Measurements from ENCODE around the gene CALN1.

The CALN1 gene

DNA sequence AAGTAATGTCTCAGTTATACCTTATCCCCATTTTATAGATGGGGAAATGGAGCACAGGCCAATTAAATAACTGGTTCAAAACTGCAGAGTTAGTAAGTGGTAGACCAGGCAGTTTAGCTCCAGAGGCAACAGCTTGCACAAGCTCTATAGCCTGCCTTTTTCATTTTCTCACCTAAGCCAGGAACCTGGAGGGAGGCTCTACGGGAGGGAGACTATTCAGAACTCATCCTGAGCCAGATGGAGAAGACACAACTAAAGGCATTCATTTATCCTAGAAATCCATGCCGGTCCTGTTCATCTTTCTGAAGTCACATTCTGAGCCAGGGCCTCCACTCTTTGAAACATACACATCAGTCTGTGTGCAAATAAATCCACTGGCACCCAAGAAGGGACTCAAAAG, 103.2 kb downstream of the CALN1 start:
- no peaks in the 10 kb centered on the region for H3K27me3 ChIP-seq (ENCODE audit: insufficient read depth, insufficient read length)
- H3K36me3 ChIP-seq (ENCODE audit: insufficient read depth, insufficient read length, low read length), result no peaks in the 10 kb centered on the region
- H3K4me1 ChIP-seq (ENCODE audit: insufficient read depth, insufficient read length), result peaks cover 3% of the 10 kb centered on the region
- H3K9me3 ChIP-seq (ENCODE audit: insufficient read depth, low read length), result no peaks in the 10 kb centered on the region
- DNase-seq (ENCODE audit: low read depth, low spot score), result no peak
- H3K9ac ChIP-seq (ENCODE audit: insufficient read length, low read depth), result no peak overlapping the region
- no peak overlapping the region for H3K4me3 ChIP-seq (ENCODE audit: insufficient read length, low read depth)
- TF ChIP-seq SUZ12 (IDR thresholded peaks at IDR 0.05; ENCODE audit: extremely low read depth, insufficient read depth, insufficient read length) (no peak), ZNF274 (IDR thresholded peaks at IDR 0.05; ENCODE audit: low read depth, low read length) (no peak), YY1 (IDR thresholded peaks at IDR 0.05; ENCODE audit: insufficient read depth, insufficient read length) (no peak)

DNA sequence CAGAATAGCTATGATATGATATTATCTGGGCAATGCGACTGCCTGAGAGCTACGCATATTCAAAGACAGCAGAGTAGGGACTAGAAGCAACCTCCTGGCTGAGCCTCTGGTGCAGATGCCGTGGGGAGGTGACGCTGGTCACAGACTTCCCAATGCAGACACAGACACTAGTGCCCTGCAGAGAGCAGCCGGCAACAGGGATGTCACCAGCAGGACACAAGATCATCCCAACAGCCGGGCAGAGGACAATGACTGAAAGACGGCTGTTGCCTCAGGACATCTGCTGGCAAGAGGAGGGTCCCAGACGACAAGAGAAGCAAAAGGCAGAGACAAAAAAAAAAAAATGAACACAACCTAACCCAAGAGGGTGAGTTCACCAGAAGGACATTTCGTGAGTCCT, 104.6 kb downstream of the CALN1 start:
- TF ChIP-seq ZNF274 (IDR thresholded peaks at IDR 0.05; ENCODE audit: low read depth, low read length), result no peak
- no peak for TF ChIP-seq SUZ12 (IDR thresholded peaks at IDR 0.05; ENCODE audit: extremely low read depth, insufficient read depth, insufficient read length)
- no peak for TF ChIP-seq YY1 (IDR thresholded peaks at IDR 0.05; ENCODE audit: insufficient read depth, insufficient read length)
- Histone ChIP-seq H3K36me3 (ENCODE audit: insufficient read depth, insufficient read length, low read length) (no peaks in the 10 kb centered on the region), H3K4me1 (ENCODE audit: insufficient read depth, insufficient read length) (peaks cover 3% of the 10 kb centered on the region), H3K27me3 (ENCODE audit: insufficient read depth, insufficient read length) (no peaks in the 10 kb centered on the region), H3K9me3 (ENCODE audit: insufficient read depth, low read length) (no peaks in the 10 kb centered on the region), H3K4me3 (ENCODE audit: insufficient read length, low read depth) (no peak overlapping the region), H3K9ac (ENCODE audit: insufficient read length, low read depth) (no peak overlapping the region)
- DNase-seq (ENCODE audit: low read depth, low spot score), result no peak

DNA sequence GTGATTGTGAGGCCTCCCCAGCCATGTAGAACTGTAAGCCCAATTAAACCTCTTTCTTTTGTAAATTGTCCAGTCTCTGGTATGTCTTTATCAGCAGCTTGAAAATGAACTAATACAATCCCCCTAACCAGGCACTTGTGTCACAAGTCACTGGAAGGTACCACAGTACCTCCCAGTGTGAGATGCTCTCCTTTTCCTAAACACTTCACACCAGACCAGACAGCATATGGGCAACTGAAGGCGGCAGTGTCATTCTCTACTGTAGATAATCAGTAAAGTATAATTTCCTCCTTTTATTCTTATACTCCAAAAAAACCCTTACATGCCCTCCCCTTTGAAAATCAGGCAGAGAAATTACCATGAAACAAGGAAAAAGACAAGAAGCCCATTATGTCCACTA, 113.2 kb downstream of the CALN1 start:
- DNase-seq (ENCODE audit: low read depth, low spot score), result no peak
- H3K9ac ChIP-seq (ENCODE audit: insufficient read length, low read depth), result no peak overlapping the region
- no peaks in the 10 kb centered on the region for H3K27me3 ChIP-seq (ENCODE audit: insufficient read depth, insufficient read length)
- H3K36me3 ChIP-seq (ENCODE audit: insufficient read depth, insufficient read length, low read length), result no peaks in the 10 kb centered on the region
- no peaks in the 10 kb centered on the region for H3K9me3 ChIP-seq (ENCODE audit: insufficient read depth, low read length)
- no peak overlapping the region for H3K4me3 ChIP-seq (ENCODE audit: insufficient read length, low read depth)
- no peaks in the 10 kb centered on the region for H3K4me1 ChIP-seq (ENCODE audit: insufficient read depth, insufficient read length)
- TF ChIP-seq YY1 (IDR thresholded peaks at IDR 0.05; ENCODE audit: insufficient read depth, insufficient read length) (no peak), SUZ12 (IDR thresholded peaks at IDR 0.05; ENCODE audit: extremely low read depth, insufficient read depth, insufficient read length) (no peak), ZNF274 (IDR thresholded peaks at IDR 0.05; ENCODE audit: low read depth, low read length) (no peak)

DNA sequence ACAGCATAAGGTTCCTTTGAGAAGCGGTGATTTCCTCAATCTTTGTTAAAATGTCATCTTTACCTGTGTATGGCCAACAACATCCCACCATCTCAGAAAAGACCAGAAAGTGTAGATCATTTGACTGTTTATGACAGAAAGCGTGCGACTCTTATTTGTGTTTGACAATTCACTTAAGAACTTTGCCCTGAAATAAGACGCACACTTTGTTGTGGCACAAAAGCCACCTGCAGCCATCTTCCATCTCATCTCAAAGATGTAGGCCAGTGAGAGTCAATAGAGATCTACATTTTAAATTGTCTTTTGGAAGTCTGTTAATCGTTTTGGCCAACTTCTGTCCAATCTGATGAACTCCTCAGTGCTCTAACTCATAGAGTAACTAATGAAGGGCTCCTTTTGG, 114.0 kb downstream of the CALN1 start:
- Histone ChIP-seq H3K4me3 (ENCODE audit: insufficient read length, low read depth) (no peak overlapping the region), H3K9ac (ENCODE audit: insufficient read length, low read depth) (no peak overlapping the region), H3K27me3 (ENCODE audit: insufficient read depth, insufficient read length) (no peaks in the 10 kb centered on the region), H3K4me1 (ENCODE audit: insufficient read depth, insufficient read length) (no peaks in the 10 kb centered on the region), H3K36me3 (ENCODE audit: insufficient read depth, insufficient read length, low read length) (no peaks in the 10 kb centered on the region), H3K9me3 (ENCODE audit: insufficient read depth, low read length) (no peaks in the 10 kb centered on the region)
- TF ChIP-seq YY1 (IDR thresholded peaks at IDR 0.05; ENCODE audit: insufficient read depth, insufficient read length) (no peak), SUZ12 (IDR thresholded peaks at IDR 0.05; ENCODE audit: extremely low read depth, insufficient read depth, insufficient read length) (no peak), ZNF274 (IDR thresholded peaks at IDR 0.05; ENCODE audit: low read depth, low read length) (no peak)
- no peak for DNase-seq (ENCODE audit: low read depth, low spot score)

DNA sequence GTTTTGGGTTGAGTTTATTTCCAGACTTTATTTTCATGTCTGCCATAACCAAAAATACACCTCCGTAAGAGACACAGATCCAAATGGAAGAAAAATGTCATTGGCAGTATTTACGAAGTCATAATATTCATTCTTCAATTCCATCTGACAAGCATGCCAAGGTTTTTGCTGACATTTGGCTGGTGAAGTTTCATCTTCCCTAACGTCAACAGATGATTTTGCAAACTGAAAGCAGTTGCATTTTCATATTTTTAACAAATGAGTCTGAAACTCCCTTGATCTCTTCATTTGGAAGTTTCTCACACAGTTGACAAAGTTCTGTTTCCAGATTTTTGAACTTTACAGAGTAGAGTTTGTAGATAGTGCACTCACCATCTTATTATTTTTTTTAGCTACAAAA, 114.5 kb downstream of the CALN1 start:
- H3K9me3 ChIP-seq (ENCODE audit: insufficient read depth, low read length), result no peaks in the 10 kb centered on the region
- DNase-seq (ENCODE audit: low read depth, low spot score), result no peak
- H3K4me1 ChIP-seq (ENCODE audit: insufficient read depth, insufficient read length), result no peaks in the 10 kb centered on the region
- H3K4me3 ChIP-seq (ENCODE audit: insufficient read length, low read depth), result no peak overlapping the region
- H3K9ac ChIP-seq (ENCODE audit: insufficient read length, low read depth), result no peak overlapping the region
- TF ChIP-seq YY1 (IDR thresholded peaks at IDR 0.05; ENCODE audit: insufficient read depth, insufficient read length) (no peak), ZNF274 (IDR thresholded peaks at IDR 0.05; ENCODE audit: low read depth, low read length) (no peak), SUZ12 (IDR thresholded peaks at IDR 0.05; ENCODE audit: extremely low read depth, insufficient read depth, insufficient read length) (no peak)
- H3K36me3 ChIP-seq (ENCODE audit: insufficient read depth, insufficient read length, low read length), result no peaks in the 10 kb centered on the region
- no peaks in the 10 kb centered on the region for H3K27me3 ChIP-seq (ENCODE audit: insufficient read depth, insufficient read length)

DNA sequence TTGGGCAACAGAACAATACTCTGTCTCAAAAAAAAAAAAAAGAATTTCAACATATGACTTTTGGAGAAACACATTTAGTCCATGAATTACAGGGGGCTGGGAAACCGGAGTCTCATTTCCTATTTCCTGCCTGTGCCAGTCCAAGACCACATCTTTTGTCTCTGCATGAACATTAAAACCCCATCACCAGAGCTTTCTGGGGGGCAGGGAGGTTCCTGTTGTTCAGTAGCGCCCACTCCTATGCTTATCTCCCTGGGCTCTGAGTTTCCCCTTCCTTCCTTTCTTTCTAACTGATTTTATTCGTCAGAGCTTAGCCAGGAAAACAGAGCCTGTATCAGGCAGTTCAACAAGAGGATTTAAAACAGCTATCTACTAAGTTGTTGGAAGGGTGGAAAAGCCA, 119.3 kb downstream of the CALN1 start:
- Histone ChIP-seq H3K9ac (ENCODE audit: insufficient read length, low read depth) (no peak overlapping the region), H3K27me3 (ENCODE audit: insufficient read depth, insufficient read length) (no peaks in the 10 kb centered on the region), H3K9me3 (ENCODE audit: insufficient read depth, low read length) (no peaks in the 10 kb centered on the region), H3K36me3 (ENCODE audit: insufficient read depth, insufficient read length, low read length) (no peaks in the 10 kb centered on the region), H3K4me3 (ENCODE audit: insufficient read length, low read depth) (no peak overlapping the region), H3K4me1 (ENCODE audit: insufficient read depth, insufficient read length) (no peaks in the 10 kb centered on the region)
- TF ChIP-seq ZNF274 (IDR thresholded peaks at IDR 0.05; ENCODE audit: low read depth, low read length) (no peak), SUZ12 (IDR thresholded peaks at IDR 0.05; ENCODE audit: extremely low read depth, insufficient read depth, insufficient read length) (no peak)
- no peak for DNase-seq (ENCODE audit: low read depth, low spot score)

DNA sequence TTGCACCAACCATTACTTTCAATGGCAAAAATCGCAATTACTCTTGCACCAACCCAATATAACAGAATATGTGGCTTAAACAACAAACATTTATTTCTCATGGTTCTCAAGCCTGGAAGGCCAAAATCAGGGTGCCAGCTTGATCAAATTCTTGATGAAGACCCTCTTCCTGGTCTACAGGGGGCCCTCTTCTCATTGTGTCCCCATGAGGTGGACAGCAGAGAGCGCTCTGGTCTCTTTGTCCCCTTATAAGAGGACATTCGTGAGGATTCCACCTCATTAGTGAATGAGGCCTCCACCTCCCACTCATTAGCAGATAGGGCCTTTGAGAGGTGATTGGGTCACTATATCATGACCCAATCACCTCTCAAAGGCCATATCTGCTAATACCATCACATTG, 120.0 kb downstream of the CALN1 start:
- Histone ChIP-seq H3K9ac (ENCODE audit: insufficient read length, low read depth) (no peak overlapping the region), H3K9me3 (ENCODE audit: insufficient read depth, low read length) (no peaks in the 10 kb centered on the region), H3K27me3 (ENCODE audit: insufficient read depth, insufficient read length) (no peaks in the 10 kb centered on the region), H3K4me1 (ENCODE audit: insufficient read depth, insufficient read length) (no peaks in the 10 kb centered on the region), H3K4me3 (ENCODE audit: insufficient read length, low read depth) (no peak overlapping the region), H3K36me3 (ENCODE audit: insufficient read depth, insufficient read length, low read length) (no peaks in the 10 kb centered on the region)
- no peak for TF ChIP-seq YY1 (IDR thresholded peaks at IDR 0.05; ENCODE audit: insufficient read depth, insufficient read length)
- no peak for TF ChIP-seq SUZ12 (IDR thresholded peaks at IDR 0.05; ENCODE audit: extremely low read depth, insufficient read depth, insufficient read length)
- no peak for TF ChIP-seq ZNF274 (IDR thresholded peaks at IDR 0.05; ENCODE audit: low read depth, low read length)
- no peak for DNase-seq (ENCODE audit: low read depth, low spot score)

DNA sequence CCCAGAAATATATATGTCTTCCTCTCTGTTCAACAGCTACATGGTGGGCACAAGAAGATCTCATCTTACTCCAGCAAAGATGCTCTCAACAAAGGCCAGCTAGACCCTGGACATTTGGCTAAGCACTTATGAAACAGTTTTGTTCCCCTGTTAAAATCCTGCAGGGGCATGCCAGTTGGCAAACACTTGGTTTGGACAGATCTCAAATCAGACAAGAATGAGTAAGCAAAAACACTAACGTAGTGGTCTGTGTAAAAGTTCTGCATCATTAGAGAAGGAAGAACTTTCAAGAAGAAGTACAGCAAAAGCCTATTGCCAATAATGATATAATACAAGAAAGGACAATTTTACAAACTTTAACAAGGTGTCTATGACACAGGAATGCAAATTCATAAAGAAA, 125.6 kb downstream of the CALN1 start:
- Histone ChIP-seq H3K9ac (ENCODE audit: insufficient read length, low read depth) (no peak overlapping the region), H3K36me3 (ENCODE audit: insufficient read depth, insufficient read length, low read length) (no peaks in the 10 kb centered on the region), H3K4me1 (ENCODE audit: insufficient read depth, insufficient read length) (no peaks in the 10 kb centered on the region), H3K27me3 (ENCODE audit: insufficient read depth, insufficient read length) (no peaks in the 10 kb centered on the region), H3K9me3 (ENCODE audit: insufficient read depth, low read length) (no peaks in the 10 kb centered on the region), H3K4me3 (ENCODE audit: insufficient read length, low read depth) (no peak overlapping the region)
- no peak for DNase-seq (ENCODE audit: low read depth, low spot score)
- no peak for TF ChIP-seq SUZ12 (IDR thresholded peaks at IDR 0.05; ENCODE audit: extremely low read depth, insufficient read depth, insufficient read length)
- no peak for TF ChIP-seq ZNF274 (IDR thresholded peaks at IDR 0.05; ENCODE audit: low read depth, low read length)
- no peak for TF ChIP-seq YY1 (IDR thresholded peaks at IDR 0.05; ENCODE audit: insufficient read depth, insufficient read length)
